RWPE1 (cell line): ENCODE results near the gene SLC5A11.
A peak's percentile ranks its signal among the peaks of the same experiment; 100 is the strongest.
"Not testable (repeated sequence)": the region's sequence is repeated elsewhere in the genome, so short reads cannot be mapped to it uniquely, and the experiment has no call there.

ENCODE experiments used
- CTCF ChIA-PET: fragments of 350-600 bp; sonication (Branson Sonifier 250); formaldehyde crosslinking; extraction: SDS; loops from one replicate; lab custom pipeline; 2021; lab: Yijun Ruan, JAX
- POLR2A ChIA-PET: fragments of 400-600 bp; formaldehyde crosslinking; extraction: SDS; loops from one replicate; lab custom pipeline; 2020; ENCODE audit warnings: antibody characterized with exemption; ENCODE audit not compliant: low non-redundant PET; lab: Yijun Ruan, JAX
- DNase-seq: peaks from one replicate; pipeline ENCODE4 v3.0.0; 2012; ENCODE audit warnings: low spot score
- H3K27ac ChIP-seq: fragments of 450-650 bp; 2 replicates; pipeline ENCODE4 v1.5.1; 2017
- CTCF ChIP-seq: fragments of 450-650 bp; conservative IDR thresholded peaks from 2 replicates; pipeline ENCODE4 v1.5.1; 2017; ENCODE audit warnings: low read depth, mild to moderate bottlenecking

SLC5A11 gene

GRCh38 chr16:24839347-24839972, 6.3 kb upstream of the SLC5A11 start:
- H3K27ac ChIP-seq: no peak overlapping the region
- no peak for TF ChIP-seq CTCF
- ChIA-PET POLR2A (no interaction called here), CTCF (interaction anchor here (0.7 to 0.9 kb wide), 2 partner anchors 13 to 290 kb away, joined by 3 to 4 read pairs; no protein-coding TSS in a partner anchor)
- no peak for DNase-seq

GRCh38 chr16:24841291-24841690, 4.5 kb upstream of the SLC5A11 start:
- no peak overlapping the region for H3K27ac ChIP-seq
- no peak for DNase-seq
- no peak for TF ChIP-seq CTCF
- ChIA-PET POLR2A (no interaction called here), CTCF (interaction anchor here (0.8 kb wide), 1 partner anchor 11 kb away, joined by 3 read pairs; no protein-coding TSS in a partner anchor)

DNA sequence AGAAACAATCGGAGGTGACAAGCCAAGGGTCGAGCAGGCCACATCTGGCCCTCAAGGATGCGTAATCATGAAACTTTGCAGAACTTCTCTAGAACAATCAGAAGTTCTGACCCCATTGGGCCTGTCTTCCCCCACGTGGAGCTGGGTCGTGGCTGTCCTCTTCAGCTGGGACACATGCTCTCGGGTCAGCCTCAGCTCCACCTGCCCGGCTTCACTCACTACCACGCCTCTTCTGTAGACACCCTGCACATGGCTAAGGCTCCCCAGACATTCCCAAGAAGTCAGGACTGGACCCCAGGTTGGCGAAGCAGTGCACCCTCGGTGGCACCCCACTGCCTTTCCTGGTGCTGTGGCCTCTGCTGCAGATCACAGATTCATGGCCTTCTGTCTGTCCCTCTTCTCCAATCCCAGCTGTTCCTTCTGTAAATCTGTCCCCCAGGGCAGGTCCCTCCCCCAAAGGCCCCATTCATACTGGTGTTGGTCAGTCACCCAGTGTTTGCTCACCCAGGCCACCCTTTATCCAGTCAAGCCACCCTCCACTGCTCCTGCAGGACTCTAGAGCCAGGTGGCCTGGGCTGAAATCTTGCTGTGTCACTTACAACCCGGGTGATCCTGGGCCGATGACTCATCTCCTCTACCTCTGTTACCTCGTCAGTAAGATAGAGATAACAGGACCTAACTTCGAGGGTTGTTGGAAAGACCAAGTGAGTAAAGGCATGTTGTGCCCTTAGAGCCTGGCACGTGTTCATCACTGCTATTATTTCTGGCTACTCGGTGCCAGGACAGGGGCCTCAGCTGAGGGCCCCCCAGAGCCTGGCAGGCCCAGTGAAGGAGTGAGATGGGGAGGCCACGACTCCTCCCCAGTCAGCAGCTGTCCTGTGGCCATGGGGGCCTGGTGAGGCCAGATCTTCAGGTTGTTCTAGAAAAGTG, 1.4 kb upstream of the SLC5A11 start:
- H3K27ac ChIP-seq: no peak overlapping the region
- ChIA-PET POLR2A (no interaction called here), CTCF (interaction anchor here (0.5 kb wide), 1 partner anchor 300 kb away, joined by 4 read pairs; no protein-coding TSS in a partner anchor)
- peak; percentile 35 for DNase-seq
- TF ChIP-seq CTCF: no peak

GRCh38 chr16:24845031-24845365, 765 bp upstream of the SLC5A11 start:
- H3K27ac ChIP-seq, POLR2A ChIA-PET, CTCF ChIA-PET: not testable (repeated sequence)

DNA sequence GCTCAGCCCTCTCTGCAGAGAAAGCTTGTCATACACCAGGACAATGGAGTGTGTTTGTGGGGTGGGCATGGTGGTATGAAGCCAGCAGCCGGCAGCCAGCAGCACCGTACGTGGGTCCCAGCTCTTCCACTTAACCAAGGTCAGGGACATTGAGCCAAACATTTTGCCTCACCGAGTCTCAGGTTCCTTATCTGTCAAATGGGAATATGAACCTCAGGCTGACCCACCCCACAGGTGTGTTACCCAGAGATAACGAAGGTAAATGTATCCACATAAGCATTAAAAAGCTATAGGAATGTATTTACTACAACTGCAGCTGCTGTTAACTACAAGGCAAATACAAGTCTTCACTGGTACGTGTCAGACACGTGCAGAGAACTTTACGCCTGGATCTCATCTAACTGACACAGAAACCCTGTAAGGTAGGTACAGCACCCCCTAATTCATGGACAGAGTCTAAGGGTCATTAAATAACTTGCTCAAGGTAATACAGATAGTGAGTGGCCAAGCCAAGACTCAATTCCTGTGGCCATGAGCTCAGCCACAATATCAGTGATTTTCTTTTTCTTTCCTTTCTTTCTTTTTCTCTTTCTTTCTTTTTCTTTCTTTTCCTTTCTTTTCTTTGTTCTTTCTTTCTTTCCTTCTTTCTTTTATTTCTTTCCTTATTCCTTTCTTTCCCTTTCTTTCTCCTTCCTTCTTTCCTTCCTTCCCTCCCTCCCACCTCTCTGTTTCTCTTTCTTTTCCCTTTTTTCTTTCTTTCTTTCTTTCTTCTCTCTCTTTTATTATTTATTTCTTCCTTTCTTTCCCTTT, 990 bp downstream of the SLC5A11 start:
- CTCF ChIA-PET: interaction anchor here (0.6 kb wide), 1 partner anchor 112 kb away, joined by 3 read pairs; no protein-coding TSS in a partner anchor

More at GRCh38 chr16:24845031-24845365, 765 bp upstream of the SLC5A11 start:
- not testable (repeated sequence) for DNase-seq

DNA sequence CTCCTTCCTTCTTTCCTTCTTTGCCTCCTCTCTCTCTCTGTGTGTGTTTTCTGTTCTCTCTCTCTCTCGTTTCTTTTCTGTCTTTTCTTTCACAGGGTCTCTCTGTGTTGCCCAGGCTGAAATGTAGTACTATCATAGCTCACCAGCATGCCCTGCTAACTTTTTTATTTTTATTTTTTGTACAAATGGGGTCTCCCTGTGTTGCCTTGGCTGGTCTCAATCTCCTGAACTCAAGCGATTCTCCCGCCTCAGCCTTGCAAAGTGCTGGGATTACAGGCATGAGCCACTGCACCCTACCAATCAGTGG, 1.5 kb downstream of the SLC5A11 start:
- DNase-seq: no peak
- ChIA-PET POLR2A (no interaction called here), CTCF (no interaction called here)
- H3K27ac ChIP-seq: no peak overlapping the region
- TF ChIP-seq CTCF: no peak

More for the DNA sequence above, 990 bp downstream of the SLC5A11 start:
- no peak for TF ChIP-seq CTCF
- POLR2A ChIA-PET: no interaction called here
- no peak for DNase-seq
- no peak overlapping the region for H3K27ac ChIP-seq
